RPMI8226 (cell line): ENCODE results near the gene ARMC5.
"Not testable (repeated sequence)": the region's sequence is repeated elsewhere in the genome, so short reads cannot be mapped to it uniquely, and the experiment has no call there.

Experiments used
- DNase-seq: peaks from one replicate; pipeline ENCODE4 v3.0.0-alpha.2; 2015

The ARMC5 gene

GRCh38 chr16:31478956-31479355, 19.7 kb downstream of the ARMC5 start:
- DNase-seq = no peak

- DNase-seq = no peak
Observed at GRCh38 chr16:31479751-31480150, 20.4 kb downstream of the ARMC5 start.

GRCh38 chr16:31480851-31481536, 21.7 kb downstream of the ARMC5 start:
- peak; percentile 45 for DNase-seq

- DNase-seq = no peak
Observed at GRCh38 chr16:31483081-31483480, 23.8 kb downstream of the ARMC5 start, which contains the start of gene SLC5A2. Gene SLC5A2 (plus strand): TSS chr16:31483123. CDS start chr16:31483137, 14 bp downstream.

- DNase-seq = not testable (repeated sequence)
Observed at GRCh38 chr16:31484048-31484447, 24.7 kb downstream of the ARMC5 start.

GRCh38 chr16:31484491-31485171, 25.3 kb downstream of the ARMC5 start:
- DNase-seq = no peak

GRCh38 chr16:31485571-31485970, 26.3 kb downstream of the ARMC5 start:
- DNase-seq = no peak

- no peak for DNase-seq
Observed at GRCh38 chr16:31486045-31486444, 26.7 kb downstream of the ARMC5 start.

- DNase-seq = no peak
Observed at GRCh38 chr16:31487071-31487719, 27.9 kb downstream of the ARMC5 start.

GRCh38 chr16:31487720-31488467, 28.6 kb downstream of the ARMC5 start:
- DNase-seq = peak; percentile 90

- no peak for DNase-seq
Observed at GRCh38 chr16:31488468-31489297, 29.4 kb downstream of the ARMC5 start.

- no peak for DNase-seq
Observed at GRCh38 chr16:31489298-31489564, 29.9 kb downstream of the ARMC5 start.

GRCh38 chr16:31489616-31490584, 30.6 kb downstream of the ARMC5 start:
- no peak for DNase-seq

- no peak for DNase-seq
Observed at GRCh38 chr16:31491778-31492418, 32.6 kb downstream of the ARMC5 start.

GRCh38 chr16:31493506-31494125, 34.3 kb downstream of the ARMC5 start:
- no peak for DNase-seq

- no peak for DNase-seq
Observed at GRCh38 chr16:31496670-31497069, 37.4 kb downstream of the ARMC5 start.

- no peak for DNase-seq
Observed at GRCh38 chr16:31498493-31498892, 39.2 kb downstream of the ARMC5 start.

GRCh38 chr16:31499928-31500327, 40.6 kb downstream of the ARMC5 start:
- DNase-seq = no peak

- DNase-seq = no peak
Observed at GRCh38 chr16:31501226-31501965, 42.1 kb downstream of the ARMC5 start.

- no peak for DNase-seq
Observed at GRCh38 chr16:31501966-31502348, 42.7 kb downstream of the ARMC5 start.
